ENCODE results near the gene SLC22A3.

The SLC22A3 gene

GRCh38 chr6:160400446-160400845 is 52.3 kb downstream of the SLC22A3 start:
- DNase-seq (ENCODE audit: low read depth in 1 of 2, low spot score in 1 of 2) = no peak

GRCh38 chr6:160408528-160408927 is 60.4 kb downstream of the SLC22A3 start:
- DNase-seq (ENCODE audit: low read depth in 1 of 2, low spot score in 1 of 2) = no peak

GRCh38 chr6:160412993-160413392 is 64.8 kb downstream of the SLC22A3 start:
- no peak for DNase-seq (ENCODE audit: low read depth in 1 of 2, low spot score in 1 of 2)

GRCh38 chr6:160417146-160417545 is 69.0 kb downstream of the SLC22A3 start:
- DNase-seq (ENCODE audit: low read depth in 1 of 2, low spot score in 1 of 2) = no peak

- DNase-seq (ENCODE audit: low read depth in 1 of 2, low spot score in 1 of 2) = no peak
Measured at GRCh38 chr6:160417550-160417949, 69.4 kb downstream of the SLC22A3 start.

GRCh38 chr6:160418370-160418769 is 70.2 kb downstream of the SLC22A3 start:
- DNase-seq (ENCODE audit: low read depth in 1 of 2, low spot score in 1 of 2) = no peak

GRCh38 chr6:160419488-160419887 is 71.3 kb downstream of the SLC22A3 start:
- no peak for DNase-seq (ENCODE audit: low read depth in 1 of 2, low spot score in 1 of 2)

GRCh38 chr6:160420253-160420968 is 72.2 kb downstream of the SLC22A3 start:
- no peak for DNase-seq (ENCODE audit: low read depth in 1 of 2, low spot score in 1 of 2)

- DNase-seq (ENCODE audit: low read depth in 1 of 2, low spot score in 1 of 2) = no peak
Measured at GRCh38 chr6:160420969-160421556, 72.9 kb downstream of the SLC22A3 start.

GRCh38 chr6:160421854-160422253 is 73.7 kb downstream of the SLC22A3 start:
- no peak for DNase-seq (ENCODE audit: low read depth in 1 of 2, low spot score in 1 of 2)

- no peak for DNase-seq (ENCODE audit: low read depth in 1 of 2, low spot score in 1 of 2)
Measured at GRCh38 chr6:160424256-160424655, 76.1 kb downstream of the SLC22A3 start.

GRCh38 chr6:160426136-160426535 is 78.0 kb downstream of the SLC22A3 start:
- DNase-seq (ENCODE audit: low read depth in 1 of 2, low spot score in 1 of 2) = no peak

GRCh38 chr6:160427312-160428068 is 79.3 kb downstream of the SLC22A3 start:
- no peak for DNase-seq (ENCODE audit: low read depth in 1 of 2, low spot score in 1 of 2)

- DNase-seq (ENCODE audit: low read depth in 1 of 2, low spot score in 1 of 2) = no peak
Measured at GRCh38 chr6:160428069-160428430, 79.9 kb downstream of the SLC22A3 start.

GRCh38 chr6:160428818-160429619 is 80.8 kb downstream of the SLC22A3 start:
- DNase-seq (ENCODE audit: low read depth in 1 of 2, low spot score in 1 of 2) = no peak

GRCh38 chr6:160429620-160429895 is 81.4 kb downstream of the SLC22A3 start:
- DNase-seq (ENCODE audit: low read depth in 1 of 2, low spot score in 1 of 2) = no peak

- no peak for DNase-seq (ENCODE audit: low read depth in 1 of 2, low spot score in 1 of 2)
Measured at GRCh38 chr6:160430203-160430602, 82.0 kb downstream of the SLC22A3 start.

GRCh38 chr6:160430751-160431150 is 82.6 kb downstream of the SLC22A3 start:
- no peak for DNase-seq (ENCODE audit: low read depth in 1 of 2, low spot score in 1 of 2)

GRCh38 chr6:160431226-160431625 is 83.0 kb downstream of the SLC22A3 start:
- no peak for DNase-seq (ENCODE audit: low read depth in 1 of 2, low spot score in 1 of 2)

- no peak for DNase-seq (ENCODE audit: low read depth in 1 of 2, low spot score in 1 of 2)
Measured at GRCh38 chr6:160431791-160432404, 83.7 kb downstream of the SLC22A3 start.

GRCh38 chr6:160435935-160436334 is 87.8 kb downstream of the SLC22A3 start:
- DNase-seq (ENCODE audit: low read depth in 1 of 2, low spot score in 1 of 2) = no peak

Data from activated T-helper 1 cell treated with anti-CD3 and anti-CD28 coated beads, Interleukin-2, amount 50 U/mL, for 16 hours (primary cell).